ENCODE data around the gene FAM118A. TPM values are rescaled to one million over a fixed set of nuclear protein-coding genes. Genes with fewer than 3 reads are reported as not detected.

FAM118A gene
- total and polyA plus RNA-seq, 2 of the 8 experiments (the other 6 are each of a cell fraction or from before 2014, with no cell fraction given): 8.5 to 18.6 TPM

GRCh38 chr22:45273452-45274075 lies 36.2 kb upstream of the FAM118A start (continued):
- no peak for TF ChIP-seq ATF2 (IDR thresholded peaks at IDR 0.05; ENCODE audit: low read length)
- TF ChIP-seq CHD7 (IDR thresholded peaks at IDR 0.05; ENCODE audit: insufficient replicate concordance, low read length): no peak
